NCI-H146 treated with DMSO at 0.1 percent for 48 hours (cell line): ENCODE measurements around the gene TXLNB.
A peak's percentile ranks its signal among the peaks of the same experiment; 100 is the strongest.
"Not testable (repeated sequence)": the region's sequence is repeated elsewhere in the genome, so short reads cannot be mapped to it uniquely, and the experiment has no call there.

Source experiments
- DNase-seq: peaks from one replicate; lab custom pipeline; 2025; ENCODE audit not compliant: unreplicated experiment; lab: John Stamatoyannopoulos, UW

The TXLNB gene

GRCh38 chr6:139240161-139241010 lies 51.4 kb downstream of the TXLNB start:
- DNase-seq = no peak

GRCh38 chr6:139239064-139239463 lies 52.7 kb downstream of the TXLNB start:
- DNase-seq = no peak

DNA sequence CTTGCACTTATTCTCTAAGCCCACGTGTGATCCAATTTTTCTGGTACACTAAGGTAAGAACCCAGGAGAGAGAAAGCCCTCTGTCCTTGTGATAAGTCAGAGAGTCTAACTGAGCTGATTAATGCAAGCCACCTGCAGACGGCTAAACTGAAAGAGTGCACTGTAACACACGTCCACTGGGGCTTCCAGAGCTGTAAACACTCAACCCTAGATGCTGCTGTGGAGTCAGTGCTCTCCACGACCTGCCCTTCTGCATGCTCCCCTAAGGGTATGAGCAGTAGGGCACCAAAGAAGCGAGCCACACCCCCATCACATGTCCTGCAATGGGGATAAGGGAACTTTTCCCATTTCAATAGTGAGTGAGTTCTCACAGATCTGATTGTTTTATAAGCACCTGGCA lies 55.7 kb downstream of the TXLNB start:
- no peak for DNase-seq

GRCh38 chr6:139235661-139236060 lies 56.1 kb downstream of the TXLNB start:
- DNase-seq = no peak

GRCh38 chr6:139234193-139234592 lies 57.6 kb downstream of the TXLNB start:
- not testable (repeated sequence) for DNase-seq

- DNase-seq = no peak
Measured at GRCh38 chr6:139231206-139231605, 60.6 kb downstream of the TXLNB start.

GRCh38 chr6:139230391-139230840 lies 61.4 kb downstream of the TXLNB start:
- DNase-seq = peak; percentile 98

GRCh38 chr6:139228387-139228786 lies 63.4 kb downstream of the TXLNB start:
- not testable (repeated sequence) for DNase-seq

- DNase-seq = no peak
Measured at GRCh38 chr6:139219746-139220145, 72.1 kb downstream of the TXLNB start.

- peak; percentile 97 for DNase-seq
Measured at GRCh38 chr6:139219271-139219729, 72.5 kb downstream of the TXLNB start.

DNA sequence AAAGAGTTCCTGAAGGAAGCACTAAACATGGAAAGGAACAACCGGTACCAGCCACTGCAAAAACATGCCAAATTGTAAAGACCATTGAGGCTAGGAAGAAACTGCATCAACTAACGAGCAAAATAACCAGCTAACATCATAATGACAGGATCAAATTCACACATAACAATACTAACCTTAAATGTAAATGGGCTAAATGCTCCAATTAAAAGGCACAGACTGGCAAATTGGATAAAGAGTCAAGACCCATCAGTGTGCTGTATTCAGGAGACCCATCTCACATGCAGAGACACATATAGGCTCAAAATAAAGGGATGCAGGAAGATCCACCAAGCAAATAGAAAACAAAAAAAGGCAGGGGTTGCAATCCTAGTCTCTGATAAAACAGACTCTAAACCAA lies 79.3 kb downstream of the TXLNB start:
- DNase-seq = not testable (repeated sequence)

DNA sequence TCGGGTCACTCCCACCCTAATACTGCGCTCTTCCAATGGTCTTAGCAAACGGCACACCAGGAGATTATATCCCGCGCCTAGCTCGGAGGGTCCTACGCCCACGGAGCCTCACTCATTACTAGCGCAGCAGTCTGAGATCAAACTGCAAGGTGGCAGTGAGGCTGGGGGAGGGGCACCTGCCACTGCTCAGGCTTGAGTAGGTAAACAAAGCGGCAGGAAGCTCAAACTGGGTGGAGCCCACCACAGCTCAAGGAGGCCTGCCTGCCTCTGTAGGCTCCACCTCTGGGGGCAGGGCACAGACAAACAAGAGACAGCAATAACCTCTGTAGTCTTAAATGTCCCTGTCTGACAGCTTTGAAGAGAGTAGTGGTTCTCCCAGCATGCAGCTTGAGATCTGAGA lies 81.0 kb downstream of the TXLNB start:
- DNase-seq = not testable (repeated sequence)

DNA sequence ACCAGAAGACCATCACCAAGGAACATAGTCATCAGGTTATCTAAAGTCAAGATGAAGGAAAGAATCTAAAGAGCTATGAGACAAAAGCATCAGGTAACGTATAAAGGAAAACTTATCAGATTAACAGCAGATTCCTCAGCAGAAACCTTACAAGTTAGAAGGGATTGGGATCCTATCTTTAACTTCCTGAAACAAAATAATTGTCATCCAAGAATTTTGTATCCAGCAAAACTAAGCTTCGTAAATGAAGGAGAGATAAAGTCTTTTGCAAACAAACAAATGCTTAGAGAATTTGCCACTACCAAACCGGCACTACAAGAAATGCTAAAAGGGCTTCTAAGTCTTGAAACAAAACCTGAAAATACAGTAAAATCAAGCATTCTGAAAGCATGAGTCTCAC lies 86.0 kb downstream of the TXLNB start:
- no peak for DNase-seq

GRCh38 chr6:139204978-139205377 lies 86.8 kb downstream of the TXLNB start:
- no peak for DNase-seq

DNA sequence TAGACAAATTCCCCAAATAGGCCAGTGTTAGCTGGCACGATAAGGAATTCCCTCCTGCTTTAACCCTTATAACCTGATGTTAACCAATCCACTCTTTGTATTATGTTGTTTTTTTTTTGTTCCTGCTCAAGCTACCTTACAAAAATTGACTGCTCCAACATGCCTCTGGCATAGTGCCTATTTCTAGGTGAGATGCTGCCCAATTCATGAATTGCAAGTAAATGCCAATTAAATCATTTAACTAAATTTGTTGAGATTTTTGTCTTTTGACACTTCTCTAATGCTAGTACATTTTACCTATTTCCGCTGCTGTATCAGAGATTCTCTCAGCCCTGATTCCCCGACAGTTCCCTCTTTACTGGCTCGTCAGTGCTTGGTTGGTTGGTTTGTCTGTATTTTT lies 90.4 kb downstream of the TXLNB start:
- DNase-seq = no peak

DNA sequence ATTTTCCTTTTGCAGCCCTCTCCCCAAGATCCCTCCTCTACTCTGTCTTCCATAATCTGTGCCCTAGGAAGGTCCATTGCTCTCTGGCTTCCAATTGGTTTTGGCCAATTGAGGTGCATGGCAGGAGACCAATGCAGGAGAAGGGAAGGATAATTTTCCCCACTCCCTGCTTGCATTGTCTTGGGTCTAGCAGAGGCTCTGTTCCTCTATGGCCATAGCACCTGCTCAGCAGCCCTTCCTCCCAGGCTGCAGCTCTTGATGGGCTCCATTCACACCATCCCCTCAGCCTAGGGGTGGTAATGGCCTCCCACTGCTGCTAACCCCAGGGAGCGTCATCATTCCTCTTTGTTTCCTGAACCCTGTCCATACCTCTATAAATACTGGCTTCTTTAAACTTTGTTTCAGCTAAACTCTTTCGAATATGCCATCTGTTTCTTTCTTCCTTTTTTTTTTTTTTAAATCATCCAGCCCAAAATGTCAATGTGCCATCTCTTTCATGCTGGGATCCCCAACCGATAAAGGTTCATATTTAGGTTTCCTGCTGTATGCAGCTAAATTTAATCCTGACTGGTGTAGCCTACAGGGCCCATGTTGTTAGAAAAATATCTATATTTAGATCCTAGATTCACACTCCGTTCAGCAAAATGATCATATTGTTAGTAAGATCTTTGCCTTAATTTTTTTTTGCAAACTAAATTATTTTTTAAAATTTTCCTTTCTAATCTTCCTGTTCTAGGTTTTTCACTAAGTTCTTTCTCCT lies 93.1 kb downstream of the TXLNB start:
- peak; percentile 97 for DNase-seq

DNA sequence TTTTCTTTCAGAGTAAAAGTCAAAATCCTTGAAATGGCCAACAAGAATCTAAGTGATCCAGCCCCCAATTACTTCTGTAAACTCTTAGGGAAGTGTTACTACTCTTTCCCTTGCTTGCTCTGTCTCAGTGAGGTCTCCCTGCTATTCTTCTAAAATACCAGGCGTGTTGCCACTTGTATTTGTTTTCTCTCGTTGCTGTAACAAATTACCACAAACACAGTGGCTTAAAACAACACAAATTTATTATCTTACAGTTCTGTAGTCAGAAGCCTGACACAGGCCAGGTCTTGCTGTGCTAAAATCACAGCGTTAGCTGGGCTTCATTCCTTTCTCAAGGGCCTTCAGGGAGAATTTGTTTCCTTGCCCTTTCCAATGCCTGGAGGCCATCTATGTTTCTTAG lies 97.1 kb downstream of the TXLNB start:
- no peak for DNase-seq
